Amniotic stem cell (primary cell): ENCODE results near the gene SORCS1.

Experiments used
- DNase-seq: peaks from one replicate; lab custom pipeline; 2025; lab: John Stamatoyannopoulos, UW

SORCS1 gene

GRCh38 chr10:106816318-106817085, 348.0 kb downstream of the SORCS1 start:
- DNase-seq = no peak

GRCh38 chr10:106815427-106816043, 349.0 kb downstream of the SORCS1 start:
- no peak for DNase-seq

- DNase-seq = no peak
Observed at GRCh38 chr10:106804992-106805582, 359.4 kb downstream of the SORCS1 start.

GRCh38 chr10:106802949-106803348, 361.6 kb downstream of the SORCS1 start:
- DNase-seq = no peak

GRCh38 chr10:106799776-106800175, 364.7 kb downstream of the SORCS1 start:
- no peak for DNase-seq

- DNase-seq = no peak
Observed at GRCh38 chr10:106795619-106796018, 368.9 kb downstream of the SORCS1 start.

GRCh38 chr10:106793617-106794016, 370.9 kb downstream of the SORCS1 start:
- DNase-seq = no peak

- DNase-seq = no peak
Observed at GRCh38 chr10:106789623-106790022, 374.9 kb downstream of the SORCS1 start.

GRCh38 chr10:106788982-106789381, 375.5 kb downstream of the SORCS1 start:
- no peak for DNase-seq

- no peak for DNase-seq
Observed at GRCh38 chr10:106785528-106785927, 379.0 kb downstream of the SORCS1 start.

GRCh38 chr10:106780632-106781031, 383.9 kb downstream of the SORCS1 start:
- no peak for DNase-seq

GRCh38 chr10:106777841-106778240, 386.7 kb downstream of the SORCS1 start:
- no peak for DNase-seq

- DNase-seq = no peak
Observed at GRCh38 chr10:106775127-106775526, 389.4 kb downstream of the SORCS1 start.

- no peak for DNase-seq
Observed at GRCh38 chr10:106772957-106773356, 391.5 kb downstream of the SORCS1 start.

GRCh38 chr10:106771154-106771553, 393.4 kb downstream of the SORCS1 start:
- no peak for DNase-seq

GRCh38 chr10:106768204-106768603, 396.3 kb downstream of the SORCS1 start:
- no peak for DNase-seq

GRCh38 chr10:106765928-106766327, 398.6 kb downstream of the SORCS1 start:
- no peak for DNase-seq

- no peak for DNase-seq
Observed at GRCh38 chr10:106765241-106765754, 399.2 kb downstream of the SORCS1 start.

- DNase-seq = no peak
Observed at GRCh38 chr10:106764360-106764759, 400.1 kb downstream of the SORCS1 start.

GRCh38 chr10:106761906-106762305, 402.6 kb downstream of the SORCS1 start:
- DNase-seq = no peak

- DNase-seq = no peak
Observed at GRCh38 chr10:106757521-106757920, 407.0 kb downstream of the SORCS1 start.

- DNase-seq = no peak
Observed at GRCh38 chr10:106751091-106751490, 413.4 kb downstream of the SORCS1 start.

GRCh38 chr10:106746868-106747267, 417.6 kb downstream of the SORCS1 start:
- DNase-seq = no peak
